GM12865 (cell line): ENCODE data around the gene ANGPTL2.

Source experiments
- DNase-seq: peaks from one replicate; pipeline ENCODE4 v3.0.0; 2010; ENCODE audit warnings: low read depth
- H3K4me3 ChIP-seq: 2 replicates; pipeline ENCODE4 v1.5.1; 2011; ENCODE audit warnings: mild to moderate bottlenecking, low read depth, low read length, control low read depth
- CTCF ChIP-seq: IDR thresholded peaks from 2 replicates; pipeline ENCODE4 v1.5.1; 2011; ENCODE audit warnings: low read length, control low read depth, low read depth, inconsistent platforms; ENCODE audit not compliant: insufficient read depth; ENCODE audit errors: missing control alignments

ANGPTL2 gene

GRCh38 chr9:127064335-127064734, 58.1 kb downstream of the ANGPTL2 start:
- TF ChIP-seq CTCF: no peak
- no peak overlapping the region for H3K4me3 ChIP-seq
- peak; percentile 52 for DNase-seq

- no peak for DNase-seq
- TF ChIP-seq CTCF: no peak
- H3K4me3 ChIP-seq: no peak overlapping the region
These were observed 61.0 kb downstream of the ANGPTL2 start for GRCh38 chr9:127061411-127061810.

DNA sequence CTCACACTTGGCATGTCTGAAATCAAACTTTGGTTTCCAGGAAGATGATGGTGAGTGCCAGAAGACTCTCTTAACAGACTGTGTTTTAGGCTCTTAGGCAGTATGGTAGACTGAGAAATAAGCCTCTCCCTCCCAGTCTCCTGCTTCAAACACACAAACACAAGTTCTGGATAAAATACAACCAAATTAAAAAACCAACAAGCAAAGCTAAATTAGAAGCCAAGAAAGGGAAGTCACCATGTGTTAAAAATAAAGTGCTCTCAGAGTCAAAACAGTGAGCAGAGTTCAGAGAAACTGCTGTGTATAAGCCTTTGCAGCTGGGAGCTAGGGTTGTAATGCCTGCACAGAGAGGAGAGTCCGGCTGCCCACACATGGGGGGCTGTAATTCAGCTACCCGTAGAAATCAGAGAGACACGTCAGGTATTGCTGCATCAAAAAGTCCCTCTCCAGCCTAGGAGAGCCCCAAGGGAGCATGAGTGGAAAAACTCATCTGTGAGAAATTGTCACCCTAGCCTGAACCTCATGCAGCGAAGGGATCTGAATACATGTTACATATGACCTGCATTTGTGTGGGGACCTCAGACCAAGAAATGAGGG, 62.6 kb downstream of the ANGPTL2 start:
- DNase-seq: peak; percentile 36
- H3K4me3 ChIP-seq: no peak overlapping the region
- TF ChIP-seq CTCF: no peak

DNA sequence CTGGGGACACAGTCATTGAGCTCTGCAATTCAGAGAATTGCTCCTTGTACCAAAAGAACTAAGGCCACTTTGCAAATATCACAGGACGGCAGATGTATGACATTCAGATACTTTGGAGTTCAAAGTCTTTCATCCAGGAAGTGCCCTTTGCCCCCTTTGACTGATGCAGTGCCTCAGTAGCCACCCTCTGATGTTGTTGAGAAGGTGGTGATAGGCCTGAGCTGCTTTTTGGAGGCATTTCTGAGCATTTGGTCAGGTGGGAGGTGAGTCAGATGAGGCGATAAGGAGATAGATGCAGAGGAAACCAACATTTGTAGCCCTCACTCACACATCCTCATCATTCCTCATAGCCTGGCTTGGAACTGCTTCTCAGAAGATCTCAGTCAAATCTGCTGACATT, 63.4 kb downstream of the ANGPTL2 start:
- H3K4me3 ChIP-seq: no peak overlapping the region
- TF ChIP-seq CTCF: no peak
- DNase-seq: no peak

GRCh38 chr9:127058645-127059021, 63.8 kb downstream of the ANGPTL2 start:
- no peak for DNase-seq
- no peak overlapping the region for H3K4me3 ChIP-seq
- no peak for TF ChIP-seq CTCF

DNA sequence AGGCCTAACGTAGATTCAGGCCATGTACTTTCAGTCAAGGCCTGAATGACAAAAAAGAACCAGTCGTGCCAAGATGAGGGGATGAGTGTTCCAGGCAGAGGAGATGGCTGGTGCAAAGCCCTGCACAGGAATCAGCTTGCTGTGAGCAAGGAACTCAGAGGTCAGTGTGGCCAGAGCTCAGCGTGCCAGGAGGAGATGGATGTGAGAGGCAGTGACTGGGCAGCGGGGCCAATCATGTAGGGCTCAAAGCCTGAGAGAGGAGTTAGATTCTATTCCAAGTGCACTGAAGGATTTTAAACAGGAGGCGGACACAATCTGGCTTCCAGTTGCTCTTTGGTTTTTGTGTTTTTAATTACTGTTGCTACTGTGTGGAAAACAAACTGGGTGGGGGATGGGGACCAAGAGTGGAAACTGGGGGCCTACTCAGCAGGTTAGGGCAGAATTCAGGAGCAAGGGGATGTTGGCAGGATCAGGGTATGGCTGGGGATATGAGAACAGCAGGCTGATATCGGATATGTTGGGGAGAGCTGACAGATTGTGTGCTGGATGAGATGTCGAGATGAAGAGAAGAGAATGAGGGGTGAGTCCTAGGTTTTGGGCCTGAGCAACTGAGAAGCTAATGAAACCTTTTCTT, 64.3 kb downstream of the ANGPTL2 start:
- no peak overlapping the region for H3K4me3 ChIP-seq
- TF ChIP-seq CTCF: no peak
- no peak for DNase-seq

DNA sequence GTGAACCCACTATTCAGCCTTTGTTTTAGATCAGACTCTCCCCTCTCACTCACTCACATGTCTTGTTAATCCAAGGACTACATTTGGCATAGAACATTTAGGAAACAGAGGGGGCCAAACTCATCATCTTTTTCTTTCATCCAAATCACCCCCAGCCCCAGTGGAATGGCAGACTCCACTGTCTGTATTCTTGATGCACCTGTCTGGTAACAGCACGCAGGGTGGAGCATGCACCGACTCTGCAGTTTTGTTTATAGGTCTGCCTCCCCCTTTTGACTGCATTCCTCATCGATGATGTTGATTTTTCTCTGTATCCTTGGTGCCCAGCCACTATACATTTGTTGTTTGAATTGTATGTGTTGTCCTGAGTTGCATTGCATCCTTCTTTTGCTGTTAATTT, 66.0 kb downstream of the ANGPTL2 start:
- TF ChIP-seq CTCF: no peak
- no peak for DNase-seq
- H3K4me3 ChIP-seq: no peak overlapping the region
